GM12875 (cell line): Measurements from ENCODE around the gene IGFBP7.

Source experiments
- H3K4me3 ChIP-seq: one replicate; pipeline ENCODE4 v1.5.1; 2011; ENCODE audit warnings: low read depth, low read length, control low read depth
- TF ChIP-seq, protein P1 (sequence below): IDR thresholded peaks from 2 replicates; pipeline ENCODE4 v1.5.1; 2011; ENCODE audit warnings: low read depth, mild to moderate bottlenecking, control low read depth, inconsistent platforms, low read length, moderate library complexity, borderline replicate concordance; ENCODE audit not compliant: insufficient read depth

IGFBP7 gene

DNA sequence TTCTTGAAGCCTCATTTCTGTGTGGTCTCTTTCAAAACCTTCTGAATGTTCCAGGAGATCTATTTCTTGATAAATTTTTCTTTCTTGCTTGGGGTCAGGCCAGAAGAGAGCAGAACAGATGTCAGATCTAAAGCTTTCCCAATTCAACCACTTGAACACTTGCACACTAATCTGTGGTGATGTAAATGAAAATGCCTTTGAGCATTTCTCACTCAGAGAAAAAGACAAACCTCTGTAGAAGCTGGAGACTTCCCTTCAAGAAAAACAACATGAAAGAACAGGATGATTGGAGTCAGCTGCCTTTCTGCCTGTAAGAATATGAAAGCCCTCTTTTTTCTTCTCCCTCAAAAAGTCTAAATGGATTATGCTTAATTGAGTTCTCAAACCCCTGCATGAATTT lies 11.2 kb downstream of the IGFBP7 start:
- H3K4me3 ChIP-seq, result no peak overlapping the region
- TF ChIP-seq, protein P1, sequence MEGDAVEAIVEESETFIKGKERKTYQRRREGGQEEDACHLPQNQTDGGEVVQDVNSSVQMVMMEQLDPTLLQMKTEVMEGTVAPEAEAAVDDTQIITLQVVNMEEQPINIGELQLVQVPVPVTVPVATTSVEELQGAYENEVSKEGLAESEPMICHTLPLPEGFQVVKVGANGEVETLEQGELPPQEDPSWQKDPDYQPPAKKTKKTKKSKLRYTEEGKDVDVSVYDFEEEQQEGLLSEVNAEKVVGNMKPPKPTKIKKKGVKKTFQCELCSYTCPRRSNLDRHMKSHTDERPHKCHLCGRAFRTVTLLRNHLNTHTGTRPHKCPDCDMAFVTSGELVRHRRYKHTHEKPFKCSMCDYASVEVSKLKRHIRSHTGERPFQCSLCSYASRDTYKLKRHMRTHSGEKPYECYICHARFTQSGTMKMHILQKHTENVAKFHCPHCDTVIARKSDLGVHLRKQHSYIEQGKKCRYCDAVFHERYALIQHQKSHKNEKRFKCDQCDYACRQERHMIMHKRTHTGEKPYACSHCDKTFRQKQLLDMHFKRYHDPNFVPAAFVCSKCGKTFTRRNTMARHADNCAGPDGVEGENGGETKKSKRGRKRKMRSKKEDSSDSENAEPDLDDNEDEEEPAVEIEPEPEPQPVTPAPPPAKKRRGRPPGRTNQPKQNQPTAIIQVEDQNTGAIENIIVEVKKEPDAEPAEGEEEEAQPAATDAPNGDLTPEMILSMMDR, result no peak

DNA sequence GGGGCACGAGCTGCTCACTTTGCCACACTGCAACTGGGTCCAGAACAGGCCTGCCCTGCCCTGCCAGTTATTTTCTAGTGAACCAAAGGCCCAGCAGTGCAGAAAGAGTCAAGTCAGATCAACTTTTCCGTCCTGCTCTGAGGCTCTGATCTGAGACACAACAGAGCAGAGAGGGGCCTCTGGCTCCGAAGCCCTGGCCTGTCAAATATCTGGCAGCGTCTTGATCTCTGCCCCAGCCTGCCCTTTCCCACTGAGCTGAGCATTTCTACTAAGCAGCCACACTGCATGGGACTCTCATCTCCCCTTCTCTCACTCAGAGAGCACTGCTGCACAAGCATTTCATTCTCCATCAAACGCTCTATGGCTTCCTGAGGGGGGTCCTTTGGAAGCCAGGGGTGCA lies 11.8 kb downstream of the IGFBP7 start:
- H3K4me3 ChIP-seq, result no peak overlapping the region
- TF ChIP-seq, protein P1, result no peak

DNA sequence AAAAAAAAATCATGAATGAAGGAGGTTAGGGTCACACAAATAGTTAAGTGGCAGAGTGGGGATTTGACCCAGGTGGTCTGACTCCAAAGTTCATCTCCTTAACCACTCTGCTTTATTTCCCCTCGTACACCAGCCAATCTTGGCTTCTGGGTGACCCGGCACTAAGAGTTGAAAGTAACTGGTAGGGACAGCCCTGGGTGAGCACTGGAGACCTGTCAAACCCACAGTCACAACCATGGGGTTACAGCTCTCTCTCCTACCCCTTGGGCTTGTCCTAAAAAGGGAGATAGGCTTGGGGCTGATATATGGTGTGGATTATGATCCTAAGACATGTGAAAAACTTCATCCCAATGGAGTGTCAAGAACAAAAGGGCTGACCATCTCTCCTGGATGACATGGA lies 12.5 kb downstream of the IGFBP7 start:
- TF ChIP-seq, protein P1, result no peak
- H3K4me3 ChIP-seq, result no peak overlapping the region

DNA sequence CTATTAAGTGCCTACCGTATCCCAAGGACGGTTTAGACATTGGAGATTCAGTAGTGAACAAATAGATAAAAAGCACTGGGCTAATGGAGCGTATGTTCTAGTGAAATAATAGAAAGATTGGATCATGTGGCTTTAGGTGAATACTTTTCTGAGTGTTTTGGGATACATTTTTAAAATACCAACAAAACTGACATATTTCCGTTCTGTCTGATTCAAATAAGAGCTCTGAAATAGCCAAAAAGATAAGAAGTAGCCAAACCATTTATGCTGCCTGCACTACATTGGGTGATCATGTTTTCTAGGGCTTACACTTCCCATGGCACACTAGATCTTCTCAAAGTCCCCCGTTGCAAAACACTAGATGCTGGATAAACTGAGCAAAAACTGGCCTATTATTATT lies 14.2 kb downstream of the IGFBP7 start:
- no peak overlapping the region for H3K4me3 ChIP-seq
- TF ChIP-seq, protein P1, result no peak

DNA sequence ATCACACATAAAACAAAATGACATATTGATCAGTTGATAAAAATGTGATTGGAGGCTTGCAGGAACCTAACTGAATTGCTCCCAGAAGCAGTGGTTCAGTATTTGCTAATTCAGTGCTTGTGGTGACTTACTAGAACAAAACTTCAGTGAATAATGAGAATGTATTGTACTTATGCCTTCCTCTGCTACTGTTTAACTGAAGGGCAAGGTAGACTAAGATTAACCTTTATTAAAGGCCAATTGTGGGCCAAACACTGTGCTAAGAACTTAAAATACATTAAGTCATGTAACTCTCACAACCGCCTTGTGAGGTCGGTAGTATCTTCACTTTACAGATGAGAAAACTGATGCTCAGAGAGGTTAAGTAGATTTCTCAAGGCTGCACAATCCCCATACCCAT lies 14.9 kb downstream of the IGFBP7 start:
- no peak overlapping the region for H3K4me3 ChIP-seq
- TF ChIP-seq, protein P1, result no peak

DNA sequence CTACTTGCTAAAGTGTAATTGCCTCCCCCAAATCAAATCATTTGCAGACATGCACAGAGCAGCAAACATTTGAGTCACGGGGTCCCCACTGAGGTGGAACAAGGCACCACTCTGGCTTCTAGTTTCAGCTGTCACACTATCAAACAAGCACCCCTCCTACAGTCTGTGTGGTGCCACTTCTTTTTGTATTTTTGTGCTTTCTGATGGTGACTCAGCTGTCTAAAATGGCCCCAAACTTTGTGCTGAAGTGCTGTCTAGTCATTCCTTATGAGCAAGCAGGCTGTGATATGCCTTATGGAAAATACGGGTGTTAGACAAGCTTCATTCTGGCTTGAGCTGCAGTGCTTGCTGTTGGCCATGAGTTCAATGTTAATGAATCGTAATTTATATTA lies 15.4 kb downstream of the IGFBP7 start:
- H3K4me3 ChIP-seq, result no peak overlapping the region
- TF ChIP-seq, protein P1, result no peak

DNA sequence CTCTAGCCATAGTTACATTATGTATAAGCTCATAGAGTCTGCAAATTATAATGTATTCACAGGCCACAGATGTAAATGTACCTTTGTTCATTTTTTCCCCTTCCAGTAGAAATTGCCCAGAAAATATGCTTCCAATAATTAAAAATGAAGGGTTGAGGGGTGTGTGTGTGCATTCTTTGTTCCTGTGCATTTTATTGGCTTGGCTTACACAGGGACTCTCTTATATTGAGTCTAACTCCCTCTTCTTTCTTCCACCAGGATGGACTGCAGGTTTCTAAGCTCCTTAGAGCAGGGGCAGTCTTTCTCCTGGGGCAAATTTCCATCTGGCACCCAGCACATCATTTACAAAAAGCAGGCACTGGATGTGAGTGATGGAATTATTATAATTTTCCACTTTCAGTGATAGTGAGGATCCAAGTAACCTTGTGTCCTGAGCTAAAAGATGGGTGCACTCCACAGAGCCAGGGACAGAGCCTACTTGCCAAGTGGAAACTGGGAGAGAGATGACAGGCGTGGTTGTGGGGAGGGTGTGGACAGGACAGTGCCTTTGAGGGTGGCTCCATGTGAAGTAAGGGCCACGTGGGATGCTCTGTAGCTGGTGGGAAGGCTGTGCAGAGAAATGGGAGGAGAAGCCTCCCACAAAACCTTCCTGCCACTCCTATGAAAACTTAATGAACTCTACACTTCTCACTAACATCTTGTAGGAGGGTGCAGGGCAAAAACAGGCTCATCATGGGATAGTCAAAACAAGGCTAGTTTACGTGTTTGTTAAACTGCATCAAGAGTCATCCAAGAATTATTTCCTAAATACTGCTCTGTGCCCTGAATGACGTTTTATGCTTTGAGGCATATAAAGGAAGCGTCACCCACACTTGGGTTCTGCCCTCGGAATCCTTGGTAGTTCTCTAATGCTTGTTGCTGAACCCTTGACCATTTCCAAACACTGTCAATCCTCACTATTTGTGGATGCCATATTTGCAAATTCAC lies 16.0 kb downstream of the IGFBP7 start:
- TF ChIP-seq, protein P1, result no peak
- no peak overlapping the region for H3K4me3 ChIP-seq
